Keratinocyte (primary cell): ENCODE data around the gene STK4. TPM values are rescaled to one million over a fixed set of nuclear protein-coding genes. Genes with fewer than 3 reads are reported as not detected.

Experiments used
- DNase-seq: peaks from one replicate; pipeline ENCODE4 v3.0.0-alpha.2; 2011; ENCODE audit warnings: low read depth, missing footprints, low spot score
- FAIRE-seq: peaks from 2 replicates; lab custom pipeline; 2011; peaks lifted over from hg19 to GRCh38; lab: Jason Lieb, UNC
- H2AFZ ChIP-seq: 2 replicates; pipeline ENCODE4 v1.6.0; 2012; ENCODE audit warnings: low read length, control low read depth, inconsistent platforms; ENCODE audit not compliant: control insufficient read depth
- H3K27ac ChIP-seq: 2 replicates; pipeline ENCODE4 v1.5.1; 2011; ENCODE audit warnings: low read length; ENCODE audit not compliant: control insufficient read depth, insufficient read depth
- H3K27me3 ChIP-seq: 3 replicates; pipeline ENCODE4 v1.6.0; 2011; ENCODE audit warnings: low read length; ENCODE audit not compliant: control insufficient read depth, insufficient read depth; ENCODE audit errors: extremely low read depth
- H3K36me3 ChIP-seq, 2 experiments: 2 replicates in 1 of 2; 3 replicates in 1 of 2; pipeline ENCODE4 v1.5.1; 2011; ENCODE audit warnings: low read length in 2 of 2, mild to moderate bottlenecking in 1 of 2; ENCODE audit not compliant: control insufficient read depth in 2 of 2, insufficient read depth in 2 of 2; ENCODE audit errors: extremely low read depth in 1 of 2
- H3K4me1 ChIP-seq: 3 replicates; pipeline ENCODE4 v1.5.1; 2011; ENCODE audit warnings: low read length; ENCODE audit not compliant: control insufficient read depth, insufficient read depth; ENCODE audit errors: extremely low read depth
- H3K4me2 ChIP-seq: 3 replicates; pipeline ENCODE4 v1.6.0; 2011; ENCODE audit warnings: low read depth, low read length; ENCODE audit not compliant: control insufficient read depth, insufficient read depth; ENCODE audit errors: extremely low read depth
- H3K4me3 ChIP-seq, 3 experiments: fragments of 200-600 bp in 1 of 3; sonication (generic) in 1 of 3; 2 replicates in 2 of 3; 3 replicates in 1 of 3; pipeline ENCODE4 v1.5.1; 2011 to 2016; ENCODE audit warnings: low read length in 3 of 3, mild to moderate bottlenecking in 3 of 3, control low read depth in 2 of 3, inconsistent platforms in 1 of 3, low read depth in 1 of 3, mixed read lengths in 1 of 3, mixed run types in 1 of 3, moderate library complexity in 1 of 3; ENCODE audit not compliant: control insufficient read depth in 2 of 3, insufficient read depth in 2 of 3; ENCODE audit errors: extremely low read depth in 1 of 3
- H3K79me2 ChIP-seq: 2 replicates; pipeline ENCODE4 v1.6.0; 2012; ENCODE audit warnings: low read length; ENCODE audit not compliant: control insufficient read depth, insufficient read depth
- H3K9ac ChIP-seq: 3 replicates; pipeline ENCODE4 v1.6.0; 2011; ENCODE audit warnings: low read length; ENCODE audit not compliant: control insufficient read depth, insufficient read depth; ENCODE audit errors: extremely low read depth
- H3K9me1 ChIP-seq: 3 replicates; pipeline ENCODE4 v1.6.0; 2011; ENCODE audit warnings: low read length; ENCODE audit not compliant: control insufficient read depth, insufficient read depth; ENCODE audit errors: extremely low read depth
- H3K9me3 ChIP-seq: 2 replicates; pipeline ENCODE4 v1.5.1; 2012; ENCODE audit warnings: low read depth, low read length; ENCODE audit not compliant: control insufficient read depth
- H4K20me1 ChIP-seq: 3 replicates; pipeline ENCODE4 v1.6.0; 2011; ENCODE audit warnings: low read length; ENCODE audit not compliant: control insufficient read depth, insufficient read depth; ENCODE audit errors: extremely low read depth
- CTCF ChIP-seq, 3 experiments: IDR thresholded peaks in 1 of 3; conservative IDR thresholded peaks in 1 of 3; optimal IDR thresholded peaks in 1 of 3; 2 replicates in 2 of 3; 3 replicates in 1 of 3; pipeline versions ENCODE3 to v1.5.1; 2011; ENCODE audit warnings: low read length in 3 of 3, mild to moderate bottlenecking in 3 of 3, moderate library complexity in 2 of 3, control low read depth in 1 of 3, inconsistent platforms in 1 of 3; ENCODE audit not compliant: insufficient read depth in 2 of 3; ENCODE audit errors: extremely low read depth in 1 of 3
- EZH2 ChIP-seq: IDR thresholded peaks from one replicate; pipeline ENCODE4 v1.6.1; 2012; ENCODE audit warnings: inconsistent platforms, mild to moderate bottlenecking, low read length, moderate library complexity
- dilution Hi-C: fragments of 300-500 bp; cut with MboI; formaldehyde crosslinking; loops from one replicate; pipeline ENCODE4 v1.7.0; 2020; ENCODE audit warnings: low sequenced_read_pairs; ENCODE audit not compliant: extremely low pct_ligation_motif_present
- polyA plus RNA-seq, 5 experiments: library from polyadenylated mRNA; depleted of rRNA in 3 of 5; stranded (reverse) in 3 of 5; stranded (forward) in 1 of 5; unstranded in 1 of 5; fragments of >200 nt; gene quantifications; 1 replicate in 1 of 5; 2 replicates in 3 of 5; 3 replicates in 1 of 5; pipeline versions ENCODE4 v1.2.1 to v1.2.3, GENCODE V29; 2011 to 2012; ENCODE audit warnings: missing spikeins in 2 of 5, low read depth in 1 of 5, low replicate concordance in 1 of 5

The STK4 gene
- polyA plus RNA-seq, 1 donor (not counting 4 experiments of a cell fraction or from before 2014, with no cell fraction given), result 30.5 TPM

GRCh38 chr20:44988631-44989171 lies 22.4 kb downstream of the STK4 start:
- Histone ChIP-seq H3K4me1 (peaks cover 14% of the 10 kb centered on the region), H3K4me3 (no peak overlapping the region), H3K36me3 (peaks cover 0 to 8% of the 10 kb centered on the region in 2 experiments), H3K9ac (no peak overlapping the region), H3K9me3 (no peaks in the 10 kb centered on the region), H3K27me3 (no peaks in the 10 kb centered on the region), H3K4me2 (no peak overlapping the region), H4K20me1 (no peaks in the 10 kb centered on the region), H2AFZ (no peak overlapping the region), H3K27ac (no peak overlapping the region), H3K79me2 (peaks cover 22% of the 10 kb centered on the region), H3K9me1 (no peaks in the 10 kb centered on the region)
- dilution Hi-C loops, result no loop called here
- TF ChIP-seq EZH2 (no peak), CTCF (optimal IDR thresholded peaks at IDR 0.05 in 1 of 3, IDR thresholded peaks at IDR 0.05 in 1 of 3, conservative IDR thresholded peaks at IDR 0.05 in 1 of 3; ENCODE audit: extremely low read depth in 1 of 3, insufficient read depth in 2 of 3, low read length in 3 of 3) (no peak)
- DNase-seq (no peak), FAIRE-seq (no peak)

- TF ChIP-seq EZH2, result no peak
- TF ChIP-seq CTCF (optimal IDR thresholded peaks at IDR 0.05 in 1 of 3, IDR thresholded peaks at IDR 0.05 in 1 of 3, conservative IDR thresholded peaks at IDR 0.05 in 1 of 3; ENCODE audit: extremely low read depth in 1 of 3, insufficient read depth in 2 of 3, low read length in 3 of 3), result no peak
- no peak overlapping the region for H3K27ac ChIP-seq
- no peaks in the 10 kb centered on the region for H3K9me1 ChIP-seq
- dilution Hi-C loops, result no loop called here
- H3K9ac ChIP-seq, result peak overlapping the region; percentile 40
- peak overlapping the region; percentile 43 for H3K4me2 ChIP-seq
- H3K27me3 ChIP-seq, result no peaks in the 10 kb centered on the region
- H3K4me3 ChIP-seq, result peak overlapping the region in 1 of 3 experiments; percentile 39
- no peak for FAIRE-seq
- no peak overlapping the region for H2AFZ ChIP-seq
- H3K4me1 ChIP-seq, result peaks cover 16% of the 10 kb centered on the region
- peaks cover 0 to 5% of the 10 kb centered on the region in 2 experiments for H3K36me3 ChIP-seq
- H4K20me1 ChIP-seq, result no peaks in the 10 kb centered on the region
- H3K79me2 ChIP-seq, result peaks cover 24% of the 10 kb centered on the region
- no peaks in the 10 kb centered on the region for H3K9me3 ChIP-seq
- no peak for DNase-seq
Measured at GRCh38 chr20:44990425-44990824, 24.1 kb downstream of the STK4 start.
